HG03045 (cell line): Measurements from ENCODE around the gene OTOA.
A peak's percentile ranks its signal among the peaks of the same experiment; 100 is the strongest.
"Not testable (repeated sequence)": the region's sequence is repeated elsewhere in the genome, so short reads cannot be mapped to it uniquely, and the experiment has no call there.

Experiments
- ATAC-seq: cut with Tn5 transposase; IDR thresholded peaks from one replicate; pipeline ENCODE4 v1.9.1; 2021; ENCODE audit warnings: mild to moderate bottlenecking, moderate library complexity; ENCODE audit not compliant: unreplicated experiment

Gene OTOA

GRCh38 chr16:21639493-21639892 is 24.3 kb upstream of the OTOA start:
- ATAC-seq = no peak

GRCh38 chr16:21641916-21642315 is 21.9 kb upstream of the OTOA start:
- no peak for ATAC-seq

GRCh38 chr16:21642861-21643260 is 20.9 kb upstream of the OTOA start:
- ATAC-seq = no peak

DNA sequence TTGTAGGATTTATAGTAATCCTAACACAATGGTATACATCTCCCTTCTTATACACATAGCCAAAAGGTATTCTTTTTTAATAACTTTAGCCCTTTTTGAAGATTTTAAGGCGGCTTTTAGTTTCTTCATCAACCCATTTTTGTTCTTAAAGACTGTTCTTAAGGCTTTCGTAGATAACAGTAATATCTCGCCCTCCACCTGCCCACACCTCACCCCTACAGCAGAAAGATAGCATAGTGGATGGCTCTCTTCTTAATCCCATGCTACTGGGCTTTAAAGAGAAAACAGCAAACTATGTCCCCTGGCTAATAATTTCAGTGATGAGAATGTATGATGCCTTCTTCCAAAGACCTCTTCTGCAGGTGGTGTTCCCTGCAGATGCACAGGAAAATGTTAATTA is 20.0 kb upstream of the OTOA start:
- ATAC-seq = no peak

- ATAC-seq = no peak
Observed at GRCh38 chr16:21644674-21645073, 19.1 kb upstream of the OTOA start.

DNA sequence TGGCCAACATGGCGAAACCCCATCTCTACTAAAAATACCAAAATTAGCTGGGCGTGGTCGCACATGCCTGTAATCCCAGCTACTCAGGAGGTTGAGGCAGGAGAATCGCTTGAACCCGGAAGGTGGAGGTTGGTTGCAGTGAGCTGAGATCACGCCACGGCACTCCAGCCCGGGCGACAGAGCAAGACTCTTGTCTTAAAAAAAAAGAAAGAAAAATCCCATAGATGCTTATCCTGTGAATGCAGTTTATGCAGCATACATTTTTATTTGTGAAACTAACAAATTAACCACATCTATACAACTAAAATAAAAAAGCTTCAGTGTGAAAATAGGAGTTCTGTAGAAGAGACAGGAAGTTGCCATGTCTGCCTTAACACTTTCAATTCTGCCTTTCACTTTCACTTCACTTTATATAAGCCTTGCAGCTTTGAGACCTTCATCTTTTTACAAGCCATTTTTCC is 18.5 kb upstream of the OTOA start:
- ATAC-seq = no peak

DNA sequence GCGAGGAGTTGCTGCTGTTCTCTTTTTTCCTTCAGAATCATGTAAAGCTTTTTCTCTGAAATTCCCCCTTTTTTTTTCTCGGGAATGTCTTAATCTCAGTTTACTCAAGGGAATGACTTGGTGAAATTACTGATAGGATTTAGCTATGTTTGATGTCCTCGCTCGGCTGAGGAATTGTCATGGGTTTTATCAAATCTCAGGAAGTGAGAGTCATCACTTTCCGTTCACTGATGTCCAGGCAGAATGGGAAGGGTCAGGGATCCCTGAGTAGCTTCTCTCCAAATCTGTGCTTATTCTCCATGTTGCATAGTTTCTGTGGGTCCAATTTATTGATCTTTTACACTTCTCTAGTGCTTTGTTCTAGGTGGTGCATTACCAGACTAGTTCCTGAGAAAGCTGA is 17.7 kb upstream of the OTOA start:
- no peak for ATAC-seq

DNA sequence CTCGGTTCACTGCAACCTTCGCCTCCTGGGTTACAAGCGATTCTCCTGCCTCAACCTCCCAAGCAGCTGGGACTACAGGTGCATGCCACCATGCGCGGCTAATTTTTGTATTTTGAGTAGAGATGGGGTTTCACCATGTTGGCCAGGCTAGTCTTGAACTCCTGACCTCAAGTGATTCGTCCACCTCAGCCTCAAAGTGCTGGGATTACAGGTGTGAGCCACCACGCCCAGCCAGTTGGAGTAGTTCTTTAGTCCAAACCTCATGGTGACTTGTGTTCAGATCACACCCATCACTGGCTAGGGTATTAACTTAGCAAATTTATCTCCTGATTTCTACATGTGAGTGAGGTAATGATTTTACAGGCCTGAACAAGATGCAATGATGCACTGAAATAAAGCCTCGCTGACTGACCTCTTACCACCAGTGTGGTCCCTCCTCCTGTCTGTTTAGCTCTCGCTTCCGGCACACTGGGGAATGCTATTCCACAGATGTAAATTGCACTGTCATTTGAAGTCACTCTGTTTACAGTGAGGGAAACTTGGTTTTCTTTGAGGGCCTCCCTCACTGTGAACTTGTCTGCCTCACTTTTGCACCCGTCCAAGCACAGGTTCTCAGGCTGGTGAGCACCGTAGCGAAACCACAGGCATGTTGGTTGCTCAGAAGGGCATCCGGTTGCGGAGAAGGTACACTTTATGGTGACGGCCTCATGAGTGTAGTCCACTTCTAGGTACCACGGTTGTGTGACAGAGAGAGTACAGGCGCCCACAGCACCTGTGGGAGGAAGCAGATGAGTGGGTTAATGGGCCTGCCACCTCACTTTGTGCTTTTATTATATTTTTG is 16.8 kb upstream of the OTOA start:
- peak; percentile 90 for ATAC-seq

GRCh38 chr16:21647562-21648164 is 16.1 kb upstream of the OTOA start:
- ATAC-seq = no peak

- not testable (repeated sequence) for ATAC-seq
Observed at GRCh38 chr16:21649826-21650406, 13.9 kb upstream of the OTOA start.

- no peak for ATAC-seq
Observed at GRCh38 chr16:21650521-21650920, 13.2 kb upstream of the OTOA start.

DNA sequence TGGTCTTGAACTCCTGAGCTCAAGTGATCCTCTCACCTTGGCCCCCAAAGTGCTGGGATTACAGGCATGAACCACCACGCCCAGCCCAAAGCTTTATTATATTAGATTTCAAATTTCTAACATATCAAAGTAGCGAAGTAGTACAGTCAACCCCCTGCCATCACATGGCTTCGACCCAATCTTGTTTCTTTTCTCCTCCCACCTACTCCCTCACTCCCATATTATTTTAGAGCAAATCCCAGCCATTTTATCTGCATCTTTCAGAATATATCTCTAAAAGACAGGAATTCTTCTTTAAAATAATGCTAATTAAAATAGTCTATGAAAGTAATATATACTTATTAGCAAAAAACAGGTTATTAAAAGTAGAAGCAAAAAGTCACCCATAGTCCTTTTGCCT is 12.3 kb upstream of the OTOA start:
- ATAC-seq = no peak

DNA sequence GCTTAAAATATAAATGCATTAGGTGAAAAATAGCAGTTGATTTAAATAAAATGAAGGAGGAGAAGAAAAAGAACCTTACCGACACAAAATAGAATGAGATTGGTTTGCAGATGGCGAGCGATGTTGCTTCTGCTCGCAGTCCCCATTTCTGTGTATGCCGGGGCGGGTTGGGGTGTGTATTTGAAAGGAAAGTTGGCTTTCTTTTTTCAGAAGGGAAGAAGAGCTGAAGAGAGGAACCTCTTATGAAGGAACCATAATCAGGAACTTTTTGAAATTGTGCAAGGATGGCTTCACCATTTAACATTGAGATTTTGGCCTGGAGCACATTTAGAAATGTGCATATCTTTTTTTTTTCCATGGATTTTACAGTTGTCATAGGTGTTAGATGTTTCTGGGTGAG is 11.3 kb upstream of the OTOA start, which contains the start of gene IGSF6:
TSS of gene IGSF6 (minus strand) at position 156 of the 400 bp plus-strand sequence. CDS start at position 146, 10 bp downstream.
- no peak for ATAC-seq

DNA sequence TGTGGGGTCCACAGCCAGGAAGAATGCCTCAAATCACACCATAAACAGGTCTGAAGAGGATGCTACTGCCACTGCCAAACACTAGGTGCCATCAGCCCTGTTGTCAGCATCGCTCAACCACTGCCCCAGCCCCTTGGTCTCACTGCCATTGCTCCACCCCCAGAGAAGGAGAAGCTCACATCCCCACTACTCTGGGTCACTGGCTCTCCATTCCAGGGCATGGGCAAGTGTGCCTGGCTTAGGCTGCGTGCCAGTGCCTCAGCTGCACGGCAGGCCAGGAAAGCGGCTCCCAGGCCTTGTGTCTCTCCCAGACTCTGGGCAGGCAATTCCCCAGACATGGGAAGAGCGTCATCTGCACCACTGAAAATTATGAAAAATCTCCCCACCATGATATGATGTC is 10.2 kb upstream of the OTOA start:
- no peak for ATAC-seq

GRCh38 chr16:21654466-21654865 is 9.3 kb upstream of the OTOA start:
- no peak for ATAC-seq

DNA sequence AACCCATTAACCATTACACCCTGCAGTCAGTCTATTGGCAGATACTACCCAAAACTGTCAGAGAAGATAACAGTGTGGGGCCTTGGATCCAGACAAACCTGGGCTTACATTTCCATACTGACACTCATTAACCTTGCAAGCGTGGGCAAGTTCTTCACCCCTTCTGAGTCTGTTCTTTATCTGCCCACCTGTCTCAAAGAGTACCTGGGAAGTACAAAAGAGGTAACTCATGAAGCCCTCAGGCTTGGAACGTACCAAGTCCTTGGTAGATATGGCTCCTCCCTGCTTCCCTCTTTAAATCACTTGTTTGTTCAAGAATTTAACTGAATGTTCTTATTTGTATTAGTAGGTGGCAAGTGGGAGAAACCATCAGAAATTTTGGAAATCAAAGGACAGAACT is 8.9 kb upstream of the OTOA start:
- no peak for ATAC-seq

GRCh38 chr16:21656795-21657768 is 6.7 kb upstream of the OTOA start:
- ATAC-seq = no peak

DNA sequence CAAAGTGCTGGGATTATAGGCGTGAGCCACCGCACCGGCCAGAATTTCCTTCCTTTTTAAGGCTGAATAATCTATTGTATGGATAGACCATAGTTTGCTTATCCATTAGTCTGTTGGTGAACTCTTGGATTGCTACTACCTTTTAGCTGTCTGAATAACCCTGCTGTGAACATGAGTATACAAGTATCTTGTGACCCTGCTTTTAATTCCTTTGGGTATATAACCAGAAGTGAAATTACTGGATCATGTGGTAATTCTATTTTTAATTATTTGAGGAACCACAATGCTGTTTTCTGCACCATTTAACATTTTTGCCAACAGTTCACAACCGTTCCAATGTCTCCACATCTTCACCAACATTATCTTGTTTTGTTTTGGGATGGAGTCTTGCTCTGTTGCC is 4.6 kb upstream of the OTOA start:
- no peak for ATAC-seq

GRCh38 chr16:21664801-21665492 is 1.2 kb downstream of the OTOA start:
- ATAC-seq = no peak

GRCh38 chr16:21666772-21667171 is 3.0 kb downstream of the OTOA start:
- ATAC-seq = no peak
